ENCODE measurements around the gene SEMA5B.

Gene SEMA5B

GRCh38 chr3:123021996-123022510 is 5.5 kb downstream of the SEMA5B start:
- DNase-seq = no peak

DNA sequence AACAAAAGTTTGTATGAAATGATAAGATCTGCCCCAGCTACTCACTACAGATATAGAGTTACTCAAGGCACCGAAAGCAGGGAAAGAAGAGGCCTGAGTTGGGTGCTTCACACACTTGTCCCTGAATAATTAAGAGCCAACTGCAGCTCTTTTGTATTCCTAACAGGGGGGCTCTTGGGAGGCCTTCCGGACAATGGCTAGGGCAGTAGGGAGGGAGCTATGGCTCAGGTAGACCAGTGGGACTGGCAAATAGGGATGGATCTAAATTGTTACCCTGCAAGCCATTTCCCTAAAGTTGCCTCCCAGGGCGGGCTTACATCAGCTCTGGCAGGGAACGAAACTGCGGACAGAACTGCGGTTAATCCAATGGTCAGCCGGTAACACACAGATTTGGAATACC is 6.2 kb downstream of the SEMA5B start:
- no peak for DNase-seq

DNA sequence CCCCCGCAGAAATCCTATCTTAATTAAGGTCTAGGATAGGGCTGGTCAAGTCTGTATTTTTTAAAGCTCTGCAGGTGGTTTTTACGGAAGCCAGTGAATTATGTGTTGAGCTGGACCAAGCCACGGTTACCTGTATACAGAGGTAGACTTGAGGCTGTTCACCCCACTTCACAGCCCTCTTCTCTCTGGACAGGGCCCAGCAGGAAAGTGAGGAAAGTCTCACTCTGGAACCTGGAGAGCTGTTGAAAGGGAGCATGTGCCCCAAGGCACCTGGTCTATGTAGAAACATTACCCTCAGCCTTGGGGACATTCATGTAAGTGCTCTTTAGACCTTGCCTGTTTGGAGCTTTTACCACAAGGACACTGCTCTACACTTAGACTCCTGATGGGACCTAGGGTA is 6.9 kb downstream of the SEMA5B start:
- DNase-seq = no peak

GRCh38 chr3:123019591-123019990 is 8.0 kb downstream of the SEMA5B start:
- DNase-seq = no peak

DNA sequence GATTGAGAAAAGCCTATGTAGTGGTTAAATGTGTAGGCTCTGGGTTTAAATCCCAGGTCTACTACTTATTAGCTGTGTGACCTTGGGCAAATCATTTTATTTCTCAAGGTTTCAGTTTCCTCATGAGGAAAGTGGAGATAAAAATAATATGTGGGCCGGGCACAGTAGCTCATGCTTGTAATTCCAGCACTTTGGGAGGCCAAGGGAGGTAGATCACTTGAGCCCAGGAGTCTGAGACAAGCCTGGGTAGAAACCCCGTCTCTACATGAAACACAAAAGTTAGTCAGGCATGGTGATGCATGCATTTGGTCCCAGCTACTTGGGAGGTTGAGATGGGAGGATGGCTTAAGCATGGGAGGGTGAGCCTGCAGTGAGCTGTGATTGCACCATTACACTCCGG is 8.4 kb downstream of the SEMA5B start:
- DNase-seq = no peak

DNA sequence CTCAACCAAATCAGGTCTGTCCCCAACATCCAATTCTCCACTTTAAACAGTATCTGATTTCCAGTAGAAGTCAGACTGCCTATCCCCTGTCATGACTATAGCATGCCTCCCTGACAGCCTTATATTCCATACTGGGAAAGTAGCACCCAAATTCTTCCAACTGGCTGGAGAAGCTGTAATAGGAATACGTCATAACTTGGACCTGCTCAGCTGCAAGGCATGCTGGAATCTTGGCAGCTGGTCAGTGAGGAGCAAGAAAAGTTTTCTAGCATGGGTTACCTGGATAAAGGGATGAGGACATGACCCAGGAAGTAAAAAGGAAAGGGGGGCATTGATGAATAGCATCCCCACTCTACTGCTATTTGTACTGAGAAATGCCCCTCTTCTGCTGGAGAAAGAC is 8.9 kb downstream of the SEMA5B start:
- no peak for DNase-seq

DNA sequence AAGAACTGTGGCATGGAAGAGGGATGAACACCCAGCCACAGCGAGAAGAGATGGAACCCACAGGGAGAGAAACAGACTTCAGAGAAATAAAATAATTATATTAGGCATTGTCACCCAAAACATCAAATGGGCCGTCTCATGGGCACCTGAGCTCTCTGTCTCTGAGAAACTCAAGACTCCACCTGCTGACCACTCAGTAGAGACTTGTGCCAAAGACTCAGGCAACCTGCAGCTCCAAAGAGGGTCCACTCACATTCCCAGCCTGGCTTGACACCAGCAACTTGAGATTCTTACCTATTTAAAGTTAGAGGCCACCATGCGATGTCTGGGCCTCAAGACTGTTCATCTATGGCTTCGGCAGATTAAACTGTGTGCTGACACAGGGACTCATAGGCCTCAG is 12.0 kb downstream of the SEMA5B start:
- no peak for DNase-seq

DNA sequence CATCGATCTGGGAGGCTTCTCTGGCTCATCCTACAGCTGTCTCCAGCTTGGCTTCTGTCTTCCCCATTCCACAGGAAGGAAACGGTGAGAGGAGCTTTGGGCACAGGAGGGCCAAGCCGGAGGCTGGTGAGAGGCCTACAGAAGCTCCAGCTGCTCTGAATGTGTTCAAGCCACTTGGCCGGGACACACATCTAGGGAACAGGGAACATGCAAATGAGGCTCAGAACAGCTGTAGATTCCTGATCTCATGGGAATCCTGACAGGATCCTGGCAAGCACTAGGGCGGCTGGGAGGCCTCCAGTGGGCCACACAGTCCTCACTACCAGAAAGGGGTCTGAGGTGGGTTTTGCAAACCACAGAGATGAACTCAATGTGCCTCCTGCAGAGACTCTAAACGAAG is 13.7 kb downstream of the SEMA5B start:
- no peak for DNase-seq

- DNase-seq = no peak
Observed at GRCh38 chr3:123012652-123013051, 14.9 kb downstream of the SEMA5B start.

- DNase-seq = no peak
Observed at GRCh38 chr3:123011447-123011846, 16.1 kb downstream of the SEMA5B start.

DNA sequence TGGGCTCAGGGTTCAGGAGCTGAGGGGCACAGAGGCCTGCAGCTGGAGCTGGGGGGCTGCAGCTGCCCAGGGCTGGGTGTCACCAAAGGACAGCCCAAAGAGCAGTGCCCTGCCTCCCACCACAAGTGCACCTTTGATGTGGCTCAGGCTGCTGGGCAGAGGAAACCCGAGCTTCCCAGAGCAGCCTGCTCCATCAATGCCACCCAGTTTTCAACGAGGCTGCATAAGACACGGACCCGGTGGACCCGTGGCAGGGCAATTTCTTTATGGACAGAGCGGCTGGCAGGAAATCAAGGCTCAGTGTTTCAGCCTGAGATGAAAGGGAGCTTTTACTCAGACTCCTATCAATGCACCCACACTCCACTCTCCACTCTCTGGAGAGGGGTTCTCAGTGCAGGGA is 18.7 kb downstream of the SEMA5B start:
- no peak for DNase-seq

DNA sequence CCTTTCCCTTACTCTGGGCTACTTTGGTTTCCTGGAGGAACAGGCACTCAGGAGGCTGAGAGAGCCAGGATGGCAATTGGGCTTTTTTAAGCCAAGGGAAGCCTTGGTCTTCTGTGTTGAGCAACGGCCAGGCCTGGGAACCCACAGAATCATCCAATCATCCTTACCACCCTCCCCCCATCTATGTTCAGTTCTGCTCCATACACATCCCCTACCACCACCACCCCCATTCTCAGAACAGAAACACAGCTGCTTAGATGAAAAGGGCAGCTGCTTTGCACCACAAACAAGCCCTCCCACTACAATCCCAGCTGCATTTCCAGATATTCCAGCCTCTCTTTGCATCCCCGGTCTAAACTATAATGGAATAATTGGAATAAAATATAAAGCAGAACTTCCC is 21.0 kb downstream of the SEMA5B start:
- DNase-seq = no peak

DNA sequence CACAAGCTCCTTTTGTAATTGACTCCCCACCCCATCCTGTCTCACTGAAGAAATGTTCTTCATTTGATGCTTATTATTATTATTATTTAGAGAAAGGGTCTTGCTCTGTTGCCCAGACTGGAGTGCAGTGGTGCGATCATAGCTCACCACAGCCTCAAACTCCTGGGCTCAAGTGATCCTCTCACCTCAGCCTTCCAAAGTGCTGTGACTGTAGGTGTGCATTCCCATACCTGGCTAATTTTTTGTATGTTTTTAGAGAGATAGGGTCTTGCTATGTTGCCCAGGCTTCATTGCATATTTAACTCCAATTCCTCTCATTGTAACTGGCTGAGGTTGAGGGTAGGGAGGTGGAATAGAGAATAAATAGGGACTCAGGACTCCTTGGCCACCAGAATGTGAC is 22.3 kb downstream of the SEMA5B start:
- DNase-seq = no peak

DNA sequence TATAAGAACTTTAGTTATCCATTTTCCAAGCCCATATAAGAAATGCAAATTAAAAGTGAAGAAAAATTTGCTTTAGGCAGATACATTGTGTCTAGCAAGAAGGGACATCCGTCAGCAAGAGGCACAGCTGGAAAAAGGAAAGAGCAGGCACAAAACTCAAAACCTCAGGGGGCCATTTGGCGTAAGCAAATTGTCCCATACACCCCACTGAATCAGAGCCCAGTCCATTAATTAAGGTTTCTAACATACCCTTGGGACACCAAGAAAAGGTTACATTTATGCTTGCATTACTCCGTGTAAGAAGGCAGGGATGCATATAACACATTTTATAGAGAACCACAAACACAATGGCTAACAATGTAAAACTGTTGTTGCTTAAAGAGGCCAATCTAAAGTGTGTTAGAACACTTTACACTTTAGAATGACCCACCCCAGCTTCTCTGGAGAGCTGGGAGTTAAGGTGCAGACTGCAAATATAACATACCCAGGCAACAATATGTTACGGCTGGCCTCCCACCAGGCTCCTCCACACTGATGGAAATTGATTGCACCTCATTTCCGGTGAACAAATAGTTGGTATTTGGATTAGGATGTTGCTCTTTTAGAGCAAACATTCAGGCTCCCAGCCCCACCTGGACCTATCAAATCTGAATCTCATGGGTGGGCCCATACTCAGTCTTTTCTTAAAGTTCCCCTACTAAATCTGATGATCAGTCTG is 23.2 kb downstream of the SEMA5B start:
- DNase-seq = no peak

DNA sequence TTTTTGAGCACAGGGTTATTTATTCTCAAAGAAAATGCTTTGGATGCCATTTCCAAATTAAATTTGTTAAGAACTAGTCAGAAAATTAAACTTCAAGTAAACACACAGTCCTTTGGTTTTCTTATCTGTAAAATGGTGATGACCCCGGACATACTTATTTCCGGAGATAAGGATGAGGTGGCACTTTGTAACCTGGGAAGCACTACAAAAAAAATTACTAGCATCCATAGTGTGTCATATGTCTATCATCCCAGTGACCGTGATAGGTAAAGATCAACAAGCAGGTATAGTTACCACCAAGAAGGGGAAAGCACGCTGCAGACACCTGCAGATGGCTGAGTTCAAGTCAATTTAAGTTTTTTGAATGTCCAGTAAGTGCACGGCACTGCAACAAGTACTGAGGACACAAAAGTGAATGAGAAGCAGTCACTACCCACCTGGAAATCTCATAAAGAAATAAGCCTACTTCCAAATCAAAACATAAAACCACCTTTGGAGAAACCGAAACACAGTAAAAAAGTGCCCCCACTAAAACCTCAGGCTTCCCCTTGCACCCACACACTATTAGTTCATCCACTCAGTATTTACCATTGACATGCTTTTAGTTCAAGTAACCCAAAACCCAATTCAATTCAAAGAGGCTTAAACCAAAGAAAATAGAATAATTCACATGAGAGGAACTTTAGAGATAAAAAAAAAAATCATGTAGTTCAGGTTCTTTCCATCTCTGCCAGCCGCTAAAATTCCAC is 24.6 kb downstream of the SEMA5B start:
- DNase-seq = no peak

DNA sequence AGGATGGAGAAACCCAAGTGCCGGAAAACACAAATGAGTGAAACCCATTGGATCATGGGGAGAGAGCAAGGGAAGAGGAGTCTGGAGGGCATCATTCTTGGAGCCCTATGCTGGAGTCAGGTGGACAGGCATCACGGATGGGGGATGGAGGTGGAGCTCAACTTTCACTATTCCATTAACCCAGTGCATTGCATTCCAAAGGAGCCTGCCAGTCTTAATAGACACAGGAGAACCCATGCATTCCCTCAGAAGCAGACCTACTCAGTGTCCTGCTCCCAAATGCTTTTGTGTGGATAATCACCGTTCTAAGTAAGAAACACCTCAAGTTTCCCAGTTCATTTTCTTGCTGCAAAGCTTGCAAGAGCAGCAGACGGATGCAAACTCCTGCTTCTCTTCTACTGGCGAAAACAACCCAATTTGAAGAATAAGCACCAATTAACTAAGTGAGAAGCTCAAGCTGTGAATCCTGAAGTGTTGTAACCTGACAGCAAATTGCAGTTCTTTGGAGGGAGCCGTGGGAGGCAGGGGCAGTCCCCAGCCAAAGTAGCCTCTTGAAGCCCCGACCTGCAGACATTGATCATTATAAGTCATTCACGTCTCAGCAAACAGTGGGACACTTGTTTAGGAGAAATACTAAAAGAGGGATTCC is 25.3 kb downstream of the SEMA5B start:
- no peak for DNase-seq

DNA sequence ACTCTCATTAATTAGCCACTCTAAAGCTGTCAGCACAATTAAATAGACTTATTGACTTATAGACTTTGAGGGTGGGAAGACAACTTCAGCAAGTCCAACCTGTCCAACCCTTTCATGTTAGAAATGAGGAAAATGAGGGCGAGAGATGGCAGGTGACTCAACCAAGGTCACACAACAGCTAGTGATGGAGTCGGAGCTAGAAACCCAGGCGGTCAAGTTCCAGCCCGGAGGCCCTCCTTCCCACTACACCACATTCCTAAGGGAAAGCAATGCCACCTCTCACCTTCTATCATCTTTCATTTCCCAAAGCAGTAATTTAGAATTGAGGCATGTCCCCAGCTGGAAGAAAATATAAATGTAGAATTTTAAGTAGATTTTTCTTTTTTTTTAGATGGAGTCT is 28.7 kb downstream of the SEMA5B start:
- no peak for DNase-seq

DNA sequence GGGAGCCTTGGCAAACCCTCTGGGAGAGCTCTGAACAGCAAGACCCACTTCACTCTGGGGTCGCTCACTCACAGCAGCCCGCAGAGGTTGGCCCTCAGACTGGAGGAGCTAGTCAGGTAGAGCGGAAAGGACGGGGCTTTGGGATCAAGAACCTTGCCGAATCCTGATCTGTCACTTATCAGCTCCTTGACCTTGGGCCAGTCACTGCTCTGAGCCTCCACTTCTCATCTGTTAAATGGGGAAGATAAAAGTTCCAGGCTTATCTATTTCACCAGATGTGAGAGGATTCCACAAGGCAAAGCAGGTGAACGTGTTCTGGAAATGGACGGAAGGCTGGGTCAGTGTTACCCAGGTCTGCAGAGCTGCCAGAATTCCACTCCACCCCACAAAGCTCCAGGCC is 29.4 kb downstream of the SEMA5B start:
- no peak for DNase-seq

- no peak for DNase-seq
Observed at GRCh38 chr3:122996038-122996580, 31.5 kb downstream of the SEMA5B start.

DNA sequence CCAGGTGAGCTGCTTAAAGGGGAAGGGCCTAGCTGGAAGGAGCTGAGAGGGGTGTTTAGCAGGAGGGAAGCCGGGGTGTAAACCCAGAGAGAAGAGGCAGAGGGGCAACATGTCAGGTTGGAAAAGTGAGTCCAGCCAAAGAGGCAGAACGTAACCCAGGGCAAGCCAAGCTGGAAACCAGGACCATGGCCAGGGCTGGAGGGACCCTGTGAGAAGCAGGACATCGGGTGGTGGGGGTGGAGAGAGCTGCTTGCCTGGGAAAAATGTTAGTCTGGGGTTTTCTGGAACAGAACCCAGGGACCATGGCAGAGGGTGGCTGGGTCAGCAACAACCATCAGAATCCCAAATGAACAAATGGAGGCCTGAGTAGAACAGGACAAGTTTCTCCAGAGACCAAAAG is 32.6 kb downstream of the SEMA5B start:
- no peak for DNase-seq

DNA sequence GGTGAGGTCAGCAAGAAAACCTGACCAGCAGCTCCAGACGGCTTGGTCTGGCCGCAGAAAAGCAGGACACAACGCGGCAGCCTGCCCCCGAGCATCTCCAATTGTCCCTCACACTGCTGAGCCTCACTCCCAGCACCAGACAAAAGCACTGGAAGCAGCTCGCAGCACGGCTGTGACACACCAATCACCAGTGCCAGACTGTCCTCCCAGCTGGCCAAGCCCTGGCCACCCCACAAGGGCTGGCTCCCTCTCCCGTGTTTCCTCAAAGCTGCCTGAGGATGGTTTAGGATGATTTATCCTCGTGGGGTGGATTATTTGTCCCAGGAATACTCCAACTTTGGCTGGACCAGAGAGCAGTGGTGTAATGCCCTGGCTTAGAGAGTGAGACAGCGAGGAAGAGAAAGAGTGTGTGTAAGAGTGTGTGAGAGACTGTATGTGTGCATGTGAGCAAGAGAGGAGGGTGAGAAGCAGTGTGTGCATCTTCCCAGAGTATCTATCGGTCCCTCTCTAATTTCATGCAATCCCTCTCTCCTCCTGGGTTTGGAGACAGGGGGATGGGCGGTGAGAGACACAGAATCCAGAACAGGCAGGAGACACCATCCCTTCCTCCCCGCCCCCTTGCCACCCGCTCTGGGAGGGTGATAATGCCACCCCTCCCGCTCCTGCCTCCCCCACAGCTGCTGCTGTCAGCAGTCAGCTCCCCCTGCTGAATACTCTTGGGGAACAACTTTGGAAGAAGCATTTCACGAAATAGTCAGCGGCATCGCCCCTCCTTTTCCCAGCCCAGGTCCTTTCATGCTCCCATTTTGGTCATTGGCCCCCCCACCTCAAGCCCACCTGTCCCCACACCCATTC is 34.2 kb downstream of the SEMA5B start:
- no peak for DNase-seq

DNA sequence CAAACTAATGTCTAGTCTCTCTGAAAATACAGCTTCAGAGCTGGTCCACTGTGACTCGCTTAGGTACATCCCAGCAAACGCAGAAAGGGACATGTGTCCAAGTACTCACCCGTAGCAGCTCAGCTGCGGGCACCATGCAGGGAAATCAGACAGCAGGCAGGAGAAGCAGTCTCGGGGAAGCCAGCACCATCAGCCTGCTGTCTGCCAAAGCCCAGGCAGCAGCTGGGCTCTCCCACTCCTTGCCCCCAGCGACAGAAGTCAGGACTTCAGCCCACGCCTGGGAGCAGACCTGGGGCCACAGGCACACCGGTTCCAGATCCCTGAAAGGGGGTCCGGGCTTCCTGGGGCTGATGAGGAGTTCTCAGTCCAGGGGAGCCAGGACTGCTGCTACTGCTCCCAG is 34.9 kb downstream of the SEMA5B start:
- no peak for DNase-seq

DNA sequence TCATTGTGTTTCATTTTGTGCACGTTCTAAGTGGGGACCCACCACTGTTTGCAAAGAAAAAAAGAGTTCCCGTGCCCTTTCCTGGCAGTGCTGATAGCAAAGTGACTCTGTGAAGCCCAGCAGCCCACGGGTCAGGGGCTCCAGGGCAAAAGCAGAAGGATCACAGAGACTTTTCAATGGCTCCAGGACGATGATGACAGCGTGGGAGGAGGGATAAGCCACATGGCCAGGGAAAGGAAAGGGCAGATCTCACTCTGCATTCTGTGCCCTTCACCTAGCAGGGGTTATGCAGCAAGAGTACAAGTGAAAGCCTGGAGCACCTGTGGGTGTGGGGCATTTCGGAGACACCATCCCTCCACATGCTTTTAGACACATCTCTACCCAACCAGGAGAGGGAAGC is 35.4 kb downstream of the SEMA5B start:
- no peak for DNase-seq

Measured in DMS153 (cell line).